Measurements from ENCODE around the gene CTTN.

DNA sequence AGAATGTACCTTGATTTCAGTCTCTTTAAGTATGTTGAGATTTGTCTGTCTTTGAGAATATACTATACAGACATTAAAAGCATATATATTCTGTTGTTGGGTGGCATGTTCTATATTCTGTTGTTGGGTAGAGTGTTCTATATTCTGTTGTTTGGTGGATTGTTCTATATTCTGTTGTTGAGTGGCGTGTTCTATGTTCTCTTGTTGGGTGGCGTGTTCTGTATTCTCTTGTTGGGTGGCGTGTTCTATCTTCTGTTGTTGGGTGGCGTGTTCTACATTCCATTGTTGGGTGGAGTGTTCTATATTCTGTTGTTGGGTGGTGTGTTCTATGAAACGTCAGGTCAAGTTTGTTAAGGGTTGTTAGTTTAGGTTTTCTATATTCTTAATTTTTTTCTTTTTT lies 27.1 kb upstream of the CTTN start:
- TF ChIP-seq, protein P1, sequence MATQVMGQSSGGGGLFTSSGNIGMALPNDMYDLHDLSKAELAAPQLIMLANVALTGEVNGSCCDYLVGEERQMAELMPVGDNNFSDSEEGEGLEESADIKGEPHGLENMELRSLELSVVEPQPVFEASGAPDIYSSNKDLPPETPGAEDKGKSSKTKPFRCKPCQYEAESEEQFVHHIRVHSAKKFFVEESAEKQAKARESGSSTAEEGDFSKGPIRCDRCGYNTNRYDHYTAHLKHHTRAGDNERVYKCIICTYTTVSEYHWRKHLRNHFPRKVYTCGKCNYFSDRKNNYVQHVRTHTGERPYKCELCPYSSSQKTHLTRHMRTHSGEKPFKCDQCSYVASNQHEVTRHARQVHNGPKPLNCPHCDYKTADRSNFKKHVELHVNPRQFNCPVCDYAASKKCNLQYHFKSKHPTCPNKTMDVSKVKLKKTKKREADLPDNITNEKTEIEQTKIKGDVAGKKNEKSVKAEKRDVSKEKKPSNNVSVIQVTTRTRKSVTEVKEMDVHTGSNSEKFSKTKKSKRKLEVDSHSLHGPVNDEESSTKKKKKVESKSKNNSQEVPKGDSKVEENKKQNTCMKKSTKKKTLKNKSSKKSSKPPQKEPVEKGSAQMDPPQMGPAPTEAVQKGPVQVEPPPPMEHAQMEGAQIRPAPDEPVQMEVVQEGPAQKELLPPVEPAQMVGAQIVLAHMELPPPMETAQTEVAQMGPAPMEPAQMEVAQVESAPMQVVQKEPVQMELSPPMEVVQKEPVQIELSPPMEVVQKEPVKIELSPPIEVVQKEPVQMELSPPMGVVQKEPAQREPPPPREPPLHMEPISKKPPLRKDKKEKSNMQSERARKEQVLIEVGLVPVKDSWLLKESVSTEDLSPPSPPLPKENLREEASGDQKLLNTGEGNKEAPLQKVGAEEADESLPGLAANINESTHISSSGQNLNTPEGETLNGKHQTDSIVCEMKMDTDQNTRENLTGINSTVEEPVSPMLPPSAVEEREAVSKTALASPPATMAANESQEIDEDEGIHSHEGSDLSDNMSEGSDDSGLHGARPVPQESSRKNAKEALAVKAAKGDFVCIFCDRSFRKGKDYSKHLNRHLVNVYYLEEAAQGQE (IDR thresholded peaks at IDR 0.05; ENCODE audit: insufficient read depth in 1 of 2, low read depth in 2 of 2, low read length in 2 of 2): no peak
- no peak for TF ChIP-seq TAF1 (IDR thresholded peaks at IDR 0.05; ENCODE audit: borderline replicate concordance, insufficient read depth, low read length)
- no peak for TF ChIP-seq POLR2AphosphoS5 (IDR thresholded peaks at IDR 0.05; ENCODE audit: low read depth, low read length)
- TF ChIP-seq FOXP2 (optimal IDR thresholded peaks at IDR 0.05; ENCODE audit: borderline replicate concordance, extremely low read depth, extremely low read length, insufficient read depth): no peak
- TF ChIP-seq SIN3A (IDR thresholded peaks at IDR 0.05; ENCODE audit: borderline replicate concordance, insufficient read depth, low read length): no peak
